SU-DHL-6 (cell line): ENCODE data around the gene POLR2F.

Experiments used
- CTCF ChIP-seq: fragments of 200-600 bp; sonication (generic); IDR thresholded peaks from one replicate; pipeline ENCODE4 v1.5.1; 2017; ENCODE audit warnings: antibody characterized with exemption, mild to moderate bottlenecking, low read length, moderate library complexity; ENCODE audit not compliant: insufficient read depth, poor library complexity, severe bottlenecking
- EZH2phosphoT487 ChIP-seq: fragments of 200-600 bp; sonication (generic), shearing (Covaris generic); conservative IDR thresholded peaks from 2 replicates; pipeline ENCODE4 v1.6.1; 2018; ENCODE audit warnings: mild to moderate bottlenecking, antibody characterized with exemption, low read length, moderate library complexity, mixed read lengths

GRCh38 chr22:37975153-37975552 is 21.7 kb downstream of the POLR2F start:
- TF ChIP-seq EZH2phosphoT487, result no peak
- TF ChIP-seq CTCF, result no peak
